HG03095 (cell line): ENCODE measurements around the gene STX16.
"Not testable (repeated sequence)": the region's sequence is repeated elsewhere in the genome, so short reads cannot be mapped to it uniquely, and the experiment has no call there.

Experiments
- ATAC-seq: cut with Tn5 transposase; IDR thresholded peaks from one replicate; pipeline ENCODE4 v1.9.1; 2021; ENCODE audit warnings: moderate library complexity; ENCODE audit not compliant: unreplicated experiment

The STX16 gene

DNA sequence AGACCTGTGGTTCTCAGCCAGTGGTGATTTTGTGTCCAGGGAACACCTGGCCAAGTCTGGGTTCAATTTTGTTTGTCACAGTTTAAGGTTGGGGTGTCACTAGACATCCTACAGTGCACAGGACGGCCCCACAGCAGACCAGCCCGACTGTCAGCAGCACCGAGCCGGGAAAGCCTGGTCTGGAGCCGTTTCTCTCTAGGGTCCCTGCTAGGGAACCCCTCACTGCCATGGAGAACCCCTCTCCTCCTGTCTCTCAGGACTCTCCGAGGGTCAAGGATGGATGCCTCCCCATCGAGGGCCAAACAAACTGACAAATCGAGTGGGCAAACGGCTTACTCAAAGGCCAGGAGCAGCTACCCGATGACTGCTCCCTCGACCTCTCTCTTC is 15.8 kb upstream of the STX16 start:
- no peak for ATAC-seq

GRCh38 chr20:58636396-58636982 is 14.6 kb upstream of the STX16 start:
- ATAC-seq, result no peak

- no peak for ATAC-seq
Observed at GRCh38 chr20:58636983-58637421, 14.1 kb upstream of the STX16 start.

- ATAC-seq, result no peak
Observed at GRCh38 chr20:58637466-58638213, 13.4 kb upstream of the STX16 start.

- no peak for ATAC-seq
Observed at GRCh38 chr20:58638467-58639181, 12.5 kb upstream of the STX16 start.

GRCh38 chr20:58639182-58640146 is 11.6 kb upstream of the STX16 start:
- no peak for ATAC-seq

DNA sequence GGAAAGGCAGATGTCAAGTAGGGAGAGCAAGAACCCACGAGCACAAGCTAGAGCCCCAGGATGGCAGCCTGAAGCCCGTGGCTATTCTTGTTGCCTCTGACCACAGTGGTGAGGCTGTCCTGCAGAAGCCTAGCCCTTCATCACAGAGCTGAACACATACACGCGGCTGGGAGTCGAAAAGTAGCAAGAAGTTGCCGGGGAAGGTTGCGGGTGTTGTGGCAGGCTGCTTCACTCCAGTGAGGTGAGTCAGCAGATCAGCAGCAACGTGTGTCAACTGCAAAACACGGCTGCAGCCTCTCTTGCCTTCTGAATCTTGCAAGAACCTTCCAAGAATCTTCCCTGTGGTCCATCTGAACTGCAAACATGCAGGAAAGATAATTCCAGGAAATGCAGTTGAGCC is 10.6 kb upstream of the STX16 start:
- no peak for ATAC-seq

GRCh38 chr20:58642441-58642840 is 8.6 kb upstream of the STX16 start:
- ATAC-seq, result no peak

DNA sequence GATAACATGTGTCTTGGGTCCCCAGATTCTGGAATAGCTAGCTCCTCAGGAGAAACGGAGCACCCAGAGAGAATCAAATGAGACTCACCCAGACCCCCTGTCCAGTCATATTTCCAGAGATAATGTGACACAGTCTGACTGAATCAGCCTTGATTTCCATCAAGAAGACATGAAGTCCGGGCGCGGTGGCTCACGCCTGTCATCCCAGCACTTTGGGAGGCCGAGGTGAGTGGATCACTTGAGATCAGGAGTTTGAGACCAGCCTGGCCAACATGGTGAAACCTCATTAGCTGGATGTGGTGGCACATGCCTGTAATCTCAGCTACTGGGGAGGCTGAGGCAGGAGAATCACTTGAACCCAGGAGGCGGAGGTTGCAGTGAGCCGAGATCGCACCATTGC is 8.2 kb upstream of the STX16 start:
- ATAC-seq, result not testable (repeated sequence)

- ATAC-seq, result no peak
Observed at GRCh38 chr20:58645412-58645968, 5.6 kb upstream of the STX16 start.

GRCh38 chr20:58646257-58646656 is 4.8 kb upstream of the STX16 start:
- ATAC-seq, result no peak

DNA sequence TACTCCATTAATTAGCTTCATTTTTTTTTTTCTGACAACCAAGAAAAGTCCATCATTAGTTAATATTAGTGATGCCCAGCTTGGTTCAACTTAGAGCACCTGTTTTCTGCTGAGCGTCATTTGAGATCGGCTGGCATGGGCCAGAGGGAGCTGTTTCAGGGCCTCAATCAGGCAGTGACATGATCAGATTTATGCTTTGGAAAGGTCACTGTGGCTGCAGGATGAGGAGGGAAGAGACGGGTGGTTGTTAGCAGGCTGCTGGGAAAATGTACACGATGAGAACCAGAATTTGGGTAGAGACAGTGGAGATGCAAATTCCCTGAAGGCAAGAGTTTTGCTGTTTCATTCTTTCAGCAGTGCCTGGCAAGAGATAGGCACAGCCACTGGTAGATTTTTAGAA is 4.4 kb upstream of the STX16 start:
- no peak for ATAC-seq

GRCh38 chr20:58647162-58647795 is 3.8 kb upstream of the STX16 start:
- no peak for ATAC-seq

GRCh38 chr20:58647796-58648501 is 3.1 kb upstream of the STX16 start:
- ATAC-seq, result no peak

DNA sequence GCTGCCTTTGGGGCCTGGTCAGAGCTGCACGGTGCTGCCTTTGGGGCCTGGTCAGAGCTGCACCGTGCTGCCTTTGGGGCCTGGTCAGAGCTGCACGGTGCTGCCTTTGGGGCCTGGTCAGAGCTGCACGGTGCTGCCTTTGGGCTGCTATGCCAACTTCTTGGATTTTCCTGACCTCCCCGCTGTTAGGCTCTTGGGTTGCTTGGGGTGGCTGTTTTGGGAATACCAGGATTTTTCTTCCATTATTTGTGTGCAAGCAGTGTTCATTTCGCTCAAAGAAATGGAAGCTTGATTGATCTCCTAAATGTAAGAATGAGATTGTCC is 2.6 kb upstream of the STX16 start:
- not testable (repeated sequence) for ATAC-seq

DNA sequence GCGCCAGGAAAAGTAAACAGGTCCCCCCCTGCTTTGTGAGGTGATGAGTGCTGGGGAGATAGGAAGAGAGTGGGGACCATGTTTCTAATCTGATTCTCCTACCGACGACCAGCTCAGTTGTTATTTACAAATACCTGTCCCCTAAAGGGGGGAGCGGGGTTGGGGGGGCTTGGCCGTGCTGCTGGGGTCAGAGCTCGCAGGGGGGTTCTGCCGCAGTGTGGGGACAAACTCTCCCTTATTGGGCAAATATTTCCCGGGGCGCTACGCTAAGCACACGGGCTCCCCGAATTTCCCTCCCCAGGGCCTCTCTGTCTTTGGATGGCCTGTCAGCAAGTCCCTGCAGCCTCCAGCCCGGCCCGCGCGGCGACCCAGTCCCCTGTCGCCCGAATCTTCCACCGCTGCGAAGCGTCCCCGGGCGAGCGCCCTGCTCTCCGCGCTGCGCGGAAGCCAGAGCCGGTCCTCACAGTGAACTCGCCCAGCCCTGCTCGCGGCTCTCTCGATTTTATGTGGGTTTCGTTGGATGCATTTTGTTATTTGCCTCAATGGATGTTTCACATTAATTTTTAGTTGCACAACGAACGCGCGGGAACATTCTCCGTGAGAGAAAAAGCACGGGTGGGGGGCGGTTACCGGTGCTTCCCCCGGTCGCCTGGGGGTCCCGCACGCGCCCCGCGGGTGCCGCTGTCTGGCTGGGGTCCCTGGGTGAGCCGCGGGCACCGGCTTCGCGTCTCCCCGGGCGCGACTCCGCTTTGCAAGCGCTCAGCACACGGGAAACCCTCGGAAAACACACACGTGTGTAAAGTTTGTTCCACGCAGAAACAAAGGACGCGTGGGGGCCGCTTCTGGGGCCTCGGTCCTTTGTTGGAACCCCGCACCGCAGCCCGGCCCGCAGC is 1.5 kb upstream of the STX16 start:
- ATAC-seq, result no peak

DNA sequence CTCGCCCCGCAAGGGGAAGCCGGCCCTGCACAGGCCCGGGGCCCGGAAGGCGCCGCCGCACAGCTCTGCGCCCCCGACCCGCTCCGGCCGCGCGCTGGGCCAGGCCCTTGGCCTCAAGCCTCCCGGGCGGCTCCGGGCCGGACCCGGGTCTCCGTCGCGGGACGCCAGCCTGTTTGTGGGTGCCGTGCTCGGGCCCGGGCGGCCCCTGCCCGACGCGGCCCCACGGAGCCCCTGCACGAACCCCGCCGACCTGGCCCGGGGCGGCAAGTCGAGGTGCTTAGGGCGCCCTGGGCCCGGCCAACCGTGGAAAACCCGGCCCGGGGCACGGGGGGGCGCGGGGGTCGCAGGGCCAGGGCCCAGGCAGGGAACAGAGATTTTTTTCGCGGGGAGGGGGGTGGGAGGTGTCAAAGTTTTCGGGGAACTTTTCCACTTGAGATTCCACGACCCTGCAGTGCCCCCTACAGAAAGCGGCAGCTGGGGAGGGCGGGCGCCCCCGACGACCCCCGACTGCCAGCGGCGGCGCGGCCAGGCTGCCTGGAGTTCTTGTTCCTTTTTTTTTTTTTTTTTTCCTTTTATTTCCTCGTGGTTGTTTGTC is 805 bp upstream of the STX16 start:
- ATAC-seq, result peak; percentile 5

- no peak for ATAC-seq
Observed at GRCh38 chr20:58651559-58651945, 469 bp downstream of the STX16 start.
